ENCODE measurements around the gene ROR1. TPM values are rescaled to one million over a fixed set of nuclear protein-coding genes. Genes with fewer than 3 reads are reported as not detected.
"Not testable (repeated sequence)": the region's sequence is repeated elsewhere in the genome, so short reads cannot be mapped to it uniquely, and the experiment has no call there.

The ROR1 gene
- total RNA-seq, 2 donors from 2014 or later: 0.25 TPM; not detected in 1

- ATAC-seq: no peak
- Mint-ChIP-seq H3K36me3 (no peaks in the 10 kb centered on the region), H3K27ac (no peak overlapping the region), H3K9me3 (no peaks in the 10 kb centered on the region)
- DNase-seq (ENCODE audit: low spot score in 2 of 2): no peak
Measured at GRCh38 chr1:63802109-63802508, 28.3 kb downstream of the ROR1 start.

GRCh38 chr1:63804829-63805484 is 31.1 kb downstream of the ROR1 start:
- H3K9me3 Mint-ChIP-seq: peaks cover 0 to 3% of the 10 kb centered on the region in 2 donors
- peaks cover 0 to 5% of the 10 kb centered on the region in 2 donors for H3K36me3 Mint-ChIP-seq
- H3K27ac Mint-ChIP-seq: no peak overlapping the region
- ATAC-seq (no peak), DNase-seq (ENCODE audit: low spot score in 2 of 2) (no peak)

GRCh38 chr1:63807046-63807445 is 33.2 kb downstream of the ROR1 start:
- peaks cover 0 to 3% of the 10 kb centered on the region in 2 donors for H3K9me3 Mint-ChIP-seq
- peaks cover 0 to 5% of the 10 kb centered on the region in 2 donors for H3K36me3 Mint-ChIP-seq
- DNase-seq (ENCODE audit: low spot score in 2 of 2) (no peak), ATAC-seq (no peak)
- H3K27ac Mint-ChIP-seq: no peak overlapping the region

GRCh38 chr1:63810936-63811469 is 37.2 kb downstream of the ROR1 start:
- H3K36me3 Mint-ChIP-seq: peaks cover 0 to 5% of the 10 kb centered on the region in 2 donors
- H3K27ac Mint-ChIP-seq: no peak overlapping the region
- peaks cover 0 to 3% of the 10 kb centered on the region in 2 donors for H3K9me3 Mint-ChIP-seq
- ATAC-seq (no peak), DNase-seq (ENCODE audit: low spot score in 2 of 2) (no peak)

GRCh38 chr1:63812071-63812700 is 38.4 kb downstream of the ROR1 start:
- Mint-ChIP-seq H3K9me3 (peaks cover 3 to 6% of the 10 kb centered on the region in 2 donors), H3K27ac (no peak overlapping the region), H3K36me3 (peaks cover 0 to 10% of the 10 kb centered on the region in 2 donors)
- ATAC-seq (no peak), DNase-seq (ENCODE audit: low spot score in 2 of 2) (no peak)

GRCh38 chr1:63813829-63814277 is 40.0 kb downstream of the ROR1 start:
- DNase-seq (ENCODE audit: low spot score in 2 of 2) (no peak), ATAC-seq (no peak)
- peaks cover 0 to 5% of the 10 kb centered on the region in 2 donors for H3K36me3 Mint-ChIP-seq
- peaks cover 0 to 6% of the 10 kb centered on the region in 2 donors for H3K9me3 Mint-ChIP-seq
- no peak overlapping the region for H3K27ac Mint-ChIP-seq

- H3K36me3 Mint-ChIP-seq; DNase-seq (ENCODE audit: low spot score in 2 of 2); H3K27ac Mint-ChIP-seq; H3K9me3 Mint-ChIP-seq; ATAC-seq: not testable (repeated sequence)
Measured at GRCh38 chr1:63816217-63816815, 42.5 kb downstream of the ROR1 start.

GRCh38 chr1:63817152-63817667 is 43.4 kb downstream of the ROR1 start:
- Mint-ChIP-seq H3K27ac (no peak overlapping the region), H3K36me3 (peaks cover 0 to 5% of the 10 kb centered on the region in 2 donors), H3K9me3 (peaks cover 0 to 6% of the 10 kb centered on the region in 2 donors)
- no peak for DNase-seq (ENCODE audit: low spot score in 2 of 2)
- ATAC-seq: no peak

GRCh38 chr1:63817700-63818099 is 43.9 kb downstream of the ROR1 start:
- H3K36me3 Mint-ChIP-seq: peaks cover 0 to 5% of the 10 kb centered on the region in 2 donors
- DNase-seq (ENCODE audit: low spot score in 2 of 2) (no peak), ATAC-seq (no peak)
- H3K9me3 Mint-ChIP-seq: peaks cover 0 to 6% of the 10 kb centered on the region in 2 donors
- no peak overlapping the region for H3K27ac Mint-ChIP-seq

- Mint-ChIP-seq H3K27ac (no peak overlapping the region), H3K36me3 (peaks cover 0 to 5% of the 10 kb centered on the region in 2 donors), H3K9me3 (peaks cover 0 to 6% of the 10 kb centered on the region in 2 donors)
- no peak for DNase-seq (ENCODE audit: low spot score in 2 of 2)
- no peak for ATAC-seq
Measured at GRCh38 chr1:63818567-63819325, 44.9 kb downstream of the ROR1 start.

- DNase-seq (ENCODE audit: low spot score in 2 of 2) (no peak), ATAC-seq (no peak)
- H3K9me3 Mint-ChIP-seq: peaks cover 0 to 6% of the 10 kb centered on the region in 2 donors
- H3K36me3 Mint-ChIP-seq: peaks cover 0 to 5% of the 10 kb centered on the region in 2 donors
- no peak overlapping the region for H3K27ac Mint-ChIP-seq
Measured at GRCh38 chr1:63819795-63820194, 46.0 kb downstream of the ROR1 start.

- Mint-ChIP-seq H3K9me3 (peaks cover 0 to 3% of the 10 kb centered on the region in 2 donors), H3K36me3 (peaks cover 0 to 4% of the 10 kb centered on the region in 2 donors), H3K27ac (no peak overlapping the region)
- DNase-seq (ENCODE audit: low spot score in 2 of 2) (no peak), ATAC-seq (no peak)
Measured at GRCh38 chr1:63821091-63822005, 47.5 kb downstream of the ROR1 start.

GRCh38 chr1:63822540-63822939 is 48.7 kb downstream of the ROR1 start:
- Mint-ChIP-seq H3K9me3 (no peaks in the 10 kb centered on the region), H3K27ac (no peak overlapping the region), H3K36me3 (no peaks in the 10 kb centered on the region)
- DNase-seq (ENCODE audit: low spot score in 2 of 2) (no peak), ATAC-seq (no peak)

GRCh38 chr1:63824451-63824850 is 50.6 kb downstream of the ROR1 start:
- DNase-seq (ENCODE audit: low spot score in 2 of 2) (no peak), ATAC-seq (no peak)
- Mint-ChIP-seq H3K27ac (no peak overlapping the region), H3K9me3 (no peaks in the 10 kb centered on the region), H3K36me3 (no peaks in the 10 kb centered on the region)

- Mint-ChIP-seq H3K27ac (no peak overlapping the region), H3K9me3 (no peaks in the 10 kb centered on the region), H3K36me3 (no peaks in the 10 kb centered on the region)
- no peak for ATAC-seq
- no peak for DNase-seq (ENCODE audit: low spot score in 2 of 2)
Measured at GRCh38 chr1:63825111-63825510, 51.3 kb downstream of the ROR1 start.
